Measurements from ENCODE around the gene CAPRIN1.
"Not testable (repeated sequence)": the region's sequence is repeated elsewhere in the genome, so short reads cannot be mapped to it uniquely, and the experiment has no call there.

Gene CAPRIN1

DNA sequence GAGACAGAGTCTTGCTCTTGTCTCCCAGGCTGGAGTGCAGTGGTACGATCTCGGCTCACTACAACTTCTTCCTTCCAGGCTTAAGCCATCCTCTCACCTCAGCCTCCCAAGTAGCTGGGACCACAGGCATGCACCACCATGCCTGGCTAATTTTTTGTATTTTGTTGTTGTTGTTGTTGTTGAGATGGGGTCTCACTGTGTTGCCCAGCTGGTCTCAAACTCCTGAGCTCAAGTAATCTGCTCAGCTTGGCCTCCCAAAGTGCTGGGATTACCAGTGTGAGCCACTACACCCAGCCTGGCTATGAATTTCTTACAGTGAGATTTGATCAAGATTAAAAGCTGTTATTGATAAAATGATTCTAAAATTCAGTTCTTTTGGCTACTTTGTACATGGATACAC lies 43.4 kb downstream of the CAPRIN1 start:
- not testable (repeated sequence) for DNase-seq

DNA sequence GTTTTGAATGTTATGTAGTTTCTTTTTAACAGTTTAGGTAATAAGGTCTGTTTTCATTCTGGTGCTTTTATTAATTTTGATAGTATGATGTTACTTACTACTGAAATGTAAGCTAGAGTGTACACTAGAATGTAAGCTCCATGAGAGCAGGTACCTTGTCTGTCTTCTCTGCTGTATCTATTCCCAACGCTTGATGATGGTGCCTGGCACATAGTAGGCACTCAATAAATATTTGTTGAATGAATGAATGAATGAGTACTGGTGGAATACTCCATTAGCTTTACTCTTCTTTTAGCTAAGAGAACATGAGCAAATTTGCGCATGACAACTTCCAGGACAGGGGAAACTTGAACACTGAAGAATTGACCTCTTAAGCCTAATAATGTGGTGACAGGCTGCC lies 47.3 kb downstream of the CAPRIN1 start:
- no peak for DNase-seq

GRCh38 chr11:34104680-34105078 lies 53.1 kb downstream of the CAPRIN1 start:
- no peak for DNase-seq

GRCh38 chr11:34105079-34105956 lies 53.8 kb downstream of the CAPRIN1 start, which contains the start of gene NAT10:
TSS of gene NAT10 (plus strand) at chr11:34105629. CDS start at chr11:34108226, 2,597 bp downstream.
- DNase-seq, result peak; percentile 96 to 98

DNA sequence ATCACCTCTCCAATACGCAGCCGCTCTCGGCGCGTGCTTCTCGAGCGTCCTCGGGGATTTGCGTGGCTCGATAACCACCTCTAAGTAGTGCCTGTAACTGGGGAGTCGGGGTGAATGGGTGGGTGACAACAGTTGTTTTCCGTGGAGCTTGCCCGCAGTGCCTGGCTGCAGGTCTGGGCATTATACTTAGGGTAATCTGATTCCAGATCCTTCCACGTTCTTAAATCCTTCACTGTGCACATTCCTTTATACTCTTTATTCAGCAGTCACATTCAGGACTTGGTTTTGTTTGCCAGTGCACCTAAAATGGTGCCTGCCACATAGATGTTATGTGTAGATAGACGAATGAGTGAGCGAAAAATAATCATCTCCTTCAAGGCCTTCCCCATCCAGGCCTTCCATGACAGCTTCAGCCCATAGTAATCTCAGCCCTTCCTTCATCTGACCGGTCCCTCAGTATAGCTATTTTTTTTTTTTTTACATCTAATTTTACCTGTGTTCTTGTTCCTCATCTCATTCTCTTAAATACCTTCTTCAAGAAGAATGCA lies 54.5 kb downstream of the CAPRIN1 start:
- peak in 1 of 2 experiments; percentile 22 for DNase-seq

DNA sequence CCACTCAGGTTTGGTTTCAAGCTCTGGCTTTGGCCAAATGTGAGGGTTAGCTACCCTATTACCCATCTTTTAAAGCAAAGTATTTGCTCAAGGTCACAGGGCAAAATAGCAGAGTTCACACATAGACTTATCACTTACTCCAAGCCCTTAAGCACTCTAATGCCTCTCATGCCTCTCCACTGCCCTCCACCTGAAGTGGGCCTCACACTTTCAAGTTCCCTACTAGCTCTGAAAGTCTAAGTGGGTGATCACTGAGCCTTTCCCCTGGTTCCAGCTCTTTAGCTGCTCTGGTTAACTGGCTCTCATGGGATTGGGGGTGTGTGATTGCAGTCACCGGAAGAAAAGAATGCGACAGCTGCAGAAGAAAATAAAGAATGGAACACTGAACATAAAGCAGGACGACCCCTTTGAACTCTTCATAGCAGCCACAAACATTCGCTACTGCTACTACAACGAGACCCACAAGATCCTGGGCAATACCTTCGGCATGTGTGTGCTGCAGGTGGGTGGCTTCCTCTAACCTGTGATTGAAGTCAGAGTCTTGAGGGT lies 60.3 kb downstream of the CAPRIN1 start:
- no peak for DNase-seq

- DNase-seq, result no peak
Observed at GRCh38 chr11:34114014-34114413, 62.5 kb downstream of the CAPRIN1 start.

DNA sequence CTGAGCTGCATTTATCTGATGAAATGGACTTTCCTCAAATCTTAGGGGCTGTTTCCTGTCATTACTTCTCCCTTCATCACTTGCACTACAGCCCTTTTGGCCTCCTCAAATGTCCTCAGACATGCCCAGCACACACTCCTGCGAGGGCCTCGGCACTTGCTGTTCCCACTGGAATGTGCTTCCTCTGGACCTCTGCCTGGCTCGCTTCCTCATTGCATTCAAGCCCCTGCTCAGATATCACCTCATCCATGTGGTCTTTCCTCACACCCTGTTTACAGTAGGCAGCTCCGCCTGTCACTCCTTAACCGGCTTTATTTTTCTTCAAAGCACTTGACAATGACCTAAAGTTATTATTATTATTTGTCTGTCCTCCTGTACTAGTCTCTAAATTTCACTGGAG lies 62.9 kb downstream of the CAPRIN1 start:
- DNase-seq, result no peak

DNA sequence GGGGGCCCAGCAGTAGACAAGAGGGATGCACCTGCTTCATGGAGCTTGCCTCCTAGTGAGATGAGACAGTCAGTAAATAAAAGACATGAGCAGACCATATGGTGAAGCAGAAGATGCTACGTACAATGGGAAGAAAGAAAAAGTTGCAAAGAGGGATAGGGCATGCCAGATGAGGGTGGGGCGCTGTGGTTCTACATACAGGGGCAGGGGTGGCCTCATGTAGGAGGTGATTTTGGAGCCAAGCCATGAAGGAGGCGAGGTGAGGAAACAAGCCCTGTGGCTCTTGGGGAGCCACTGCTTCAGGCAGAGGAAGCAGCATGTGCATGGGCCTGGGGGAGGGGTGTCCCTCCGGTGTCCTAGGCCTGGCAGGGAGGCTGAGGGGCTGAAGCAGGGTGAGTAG lies 69.1 kb downstream of the CAPRIN1 start:
- no peak for DNase-seq

GRCh38 chr11:34124885-34125668 lies 73.5 kb downstream of the CAPRIN1 start:
- no peak for DNase-seq

GRCh38 chr11:34126959-34127848 lies 75.7 kb downstream of the CAPRIN1 start:
- DNase-seq, result no peak

DNA sequence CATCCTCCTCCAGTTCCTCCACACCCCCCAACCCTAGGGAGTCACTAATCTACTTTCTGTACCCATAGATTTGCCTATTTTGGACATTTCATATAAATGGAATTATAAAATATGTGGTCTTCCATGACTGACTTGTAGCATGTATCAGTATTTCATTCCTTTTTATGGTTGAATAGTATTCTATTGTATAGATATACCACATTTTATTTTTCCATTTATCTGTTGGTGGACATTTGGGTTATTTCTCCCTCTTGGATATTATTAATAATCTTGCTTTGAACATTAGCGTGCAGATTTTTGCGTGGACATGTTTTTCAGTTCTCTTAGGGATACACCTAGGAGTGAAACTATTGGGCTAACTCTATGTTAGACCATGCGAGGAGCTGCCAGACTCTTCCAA lies 77.3 kb downstream of the CAPRIN1 start:
- DNase-seq, result no peak

GRCh38 chr11:34132261-34132965 lies 80.9 kb downstream of the CAPRIN1 start:
- no peak for DNase-seq

DNA sequence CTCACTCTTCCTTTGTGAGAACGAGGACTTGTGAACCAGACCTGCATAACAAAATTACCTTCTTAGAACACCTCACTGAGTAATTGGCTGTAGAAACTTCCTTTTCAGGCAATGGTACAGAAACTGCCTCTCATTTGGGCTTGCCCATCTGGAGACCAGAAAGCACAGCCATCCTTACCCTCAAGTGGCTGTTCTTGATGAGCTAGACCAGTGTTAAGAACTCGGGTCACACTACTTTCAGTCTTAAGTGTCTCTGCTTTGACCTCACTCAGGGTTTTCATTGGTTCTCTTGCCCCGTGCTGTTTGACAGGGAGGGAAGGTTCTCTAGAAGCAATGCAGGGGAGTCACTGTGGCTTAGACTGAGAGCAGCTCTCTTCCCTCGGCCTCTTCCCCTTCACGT lies 83.2 kb downstream of the CAPRIN1 start:
- no peak for DNase-seq

DNA sequence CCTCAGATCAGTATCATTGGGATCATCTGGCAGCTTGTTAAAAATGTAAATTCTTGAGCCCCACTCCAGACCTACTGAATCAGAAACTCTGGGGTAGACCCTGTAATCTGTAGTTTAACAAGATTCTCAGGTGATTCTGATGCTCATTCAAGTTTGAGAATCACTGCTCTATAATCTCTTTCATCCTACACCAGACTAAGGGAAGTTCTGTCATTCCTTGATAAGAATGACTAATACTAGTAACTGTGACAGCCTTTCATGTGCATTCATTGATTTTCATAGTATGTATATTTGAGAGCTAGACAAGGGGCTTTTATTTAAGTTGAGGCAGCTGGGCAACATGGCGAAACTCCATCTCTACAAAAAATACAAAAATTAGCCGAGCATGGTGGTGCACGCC lies 83.9 kb downstream of the CAPRIN1 start:
- no peak for DNase-seq

DNA sequence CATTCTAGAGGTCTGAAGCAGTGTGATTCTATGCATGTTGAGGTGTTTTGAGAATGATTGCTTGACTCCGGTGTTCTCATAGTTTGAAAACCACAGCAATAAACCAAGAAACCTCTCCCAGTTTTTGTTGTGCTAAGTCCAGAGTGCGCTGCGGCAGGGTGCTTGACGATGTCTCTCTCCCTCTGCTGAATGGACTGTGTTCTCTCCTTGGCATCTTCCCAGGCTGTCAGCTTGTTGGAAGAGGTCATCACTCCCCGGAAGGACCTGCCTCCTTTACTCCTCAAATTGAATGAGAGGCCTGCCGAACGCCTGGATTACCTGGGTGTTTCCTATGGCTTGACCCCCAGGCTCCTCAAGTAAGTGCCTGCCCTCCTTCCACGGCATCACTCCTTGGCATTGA lies 84.9 kb downstream of the CAPRIN1 start:
- DNase-seq, result no peak

DNA sequence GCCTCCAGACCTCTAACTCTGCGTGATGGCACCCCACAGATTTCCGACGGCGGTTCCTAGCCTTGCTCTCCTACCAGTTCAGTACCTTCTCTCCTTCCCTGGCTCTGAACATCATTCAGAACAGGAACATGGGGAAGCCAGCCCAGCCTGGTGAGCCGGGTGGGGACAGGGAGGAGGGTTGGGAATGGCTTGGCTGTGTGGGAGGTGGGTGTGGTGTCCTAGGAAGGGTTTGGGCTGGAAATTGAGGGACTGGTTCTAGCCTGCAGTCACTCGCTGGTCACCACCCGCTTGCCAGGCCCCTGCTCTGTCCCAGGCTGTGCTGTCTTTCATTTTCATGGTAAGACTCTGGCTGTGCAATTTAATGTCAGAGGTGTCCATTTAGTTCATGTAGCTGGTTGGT lies 87.8 kb downstream of the CAPRIN1 start:
- DNase-seq, result no peak

- DNase-seq, result no peak
Observed at GRCh38 chr11:34140149-34140548, 88.6 kb downstream of the CAPRIN1 start.

GRCh38 chr11:34143048-34143447 lies 91.5 kb downstream of the CAPRIN1 start:
- DNase-seq, result no peak

GRCh38 chr11:34145073-34145472 lies 93.5 kb downstream of the CAPRIN1 start:
- no peak for DNase-seq

- DNase-seq, result no peak
Observed at GRCh38 chr11:34145847-34146381, 94.4 kb downstream of the CAPRIN1 start.
